HEK293 (cell line): ENCODE results near the gene MRGPRD.

Source experiments
- CTCF ChIA-PET: fragments of 350-600 bp; formaldehyde crosslinking; extraction: SDS; loops from one replicate; lab custom pipeline; 2021; ENCODE audit warnings: antibody characterized with exemption; lab: Yijun Ruan, JAX
- POLR2A ChIA-PET: fragments of 300-600 bp; formaldehyde crosslinking; extraction: SDS; loops from one replicate; lab custom pipeline; 2020; ENCODE audit warnings: antibody characterized with exemption, inconsistent platforms; lab: Yijun Ruan, JAX
- H3K27ac ChIP-seq: fragments of 200-500 bp; sonication (Bioruptor generic); 2 replicates; pipeline ENCODE4 v1.5.1; 2014; ENCODE audit warnings: low read depth, low read length, control low read depth, inconsistent platforms; ENCODE audit errors: extremely low read depth
- H3K36me3 ChIP-seq, 2 experiments: fragments of 200-500 bp in 1 of 2; sonication (Bioruptor generic) in 1 of 2; 1 replicate in 1 of 2; 2 replicates in 1 of 2; pipeline ENCODE4 v1.5.1; 2014 to 2017; ENCODE audit warnings: inconsistent platforms in 2 of 2, low read length in 2 of 2; ENCODE audit not compliant: control insufficient read depth in 2 of 2, insufficient read depth in 1 of 2
- H3K4me1 ChIP-seq: fragments of 200-500 bp; sonication (Bioruptor generic); 2 replicates; pipeline ENCODE4 v1.5.1; 2014; ENCODE audit warnings: mild to moderate bottlenecking, low read length, inconsistent platforms; ENCODE audit not compliant: control insufficient read depth, insufficient read depth
- H3K4me3 ChIP-seq: 2 replicates; pipeline ENCODE4 v1.5.1; 2011; ENCODE audit warnings: low read depth, mild to moderate bottlenecking, control low read depth, low read length, moderate library complexity
- H3K9me3 ChIP-seq: fragments of 200-500 bp; sonication (Bioruptor generic); 2 replicates; pipeline ENCODE4 v1.5.1; 2014; ENCODE audit warnings: low read depth, low read length, inconsistent platforms; ENCODE audit not compliant: control insufficient read depth, insufficient read depth
- BCL11A ChIP-seq: fragments of 450-650 bp; formaldehyde crosslinking; IDR thresholded peaks from 2 replicates; pipeline ENCODE4 v1.5.1; 2016; ENCODE audit warnings: low read depth, missing biosample characterization, missing genetic modification characterization
- MYNN ChIP-seq: fragments of 450-650 bp; formaldehyde crosslinking; IDR thresholded peaks from 2 replicates; pipeline ENCODE4 v1.5.1; 2016; ENCODE audit warnings: missing biosample characterization, missing genetic modification characterization, borderline replicate concordance
- SCRT2 ChIP-seq: fragments of 450-650 bp; formaldehyde crosslinking; IDR thresholded peaks from 2 replicates; pipeline ENCODE4 v1.5.1; 2016; ENCODE audit warnings: missing biosample characterization, missing genetic modification characterization
- SP3 ChIP-seq: fragments of 450-650 bp; formaldehyde crosslinking; IDR thresholded peaks from 2 replicates; pipeline ENCODE4 v1.5.1; 2016; ENCODE audit warnings: missing biosample characterization, missing genetic modification characterization
- SP7 ChIP-seq: fragments of 450-650 bp; formaldehyde crosslinking; IDR thresholded peaks from 2 replicates; pipeline ENCODE4 v1.5.1; 2016; ENCODE audit warnings: missing biosample characterization, missing genetic modification characterization
- TCF7L2 ChIP-seq: IDR thresholded peaks from 2 replicates; pipeline ENCODE4 v1.6.1; 2011; ENCODE audit warnings: low read depth, mild to moderate bottlenecking, inconsistent platforms, low read length, moderate library complexity, borderline replicate concordance
- ZFHX2 ChIP-seq: fragments of 450-650 bp; formaldehyde crosslinking; conservative IDR thresholded peaks from 2 replicates; pipeline ENCODE4 v1.5.1; 2016; ENCODE audit warnings: missing biosample characterization, missing genetic modification characterization
- ZFP69B ChIP-seq: fragments of 450-650 bp; formaldehyde crosslinking; IDR thresholded peaks from 2 replicates; pipeline ENCODE4 v1.5.1; 2016; ENCODE audit warnings: missing biosample characterization, missing genetic modification characterization
- ZNF114 ChIP-seq: fragments of 450-650 bp; formaldehyde crosslinking; IDR thresholded peaks from 2 replicates; pipeline ENCODE4 v1.5.0; 2017; ENCODE audit warnings: missing biosample characterization, missing genetic modification characterization
- ZNF23 ChIP-seq: fragments of 450-650 bp; formaldehyde crosslinking; IDR thresholded peaks from 2 replicates; pipeline ENCODE4 v1.5.1; 2016; ENCODE audit warnings: missing biosample characterization, missing genetic modification characterization, borderline replicate concordance
- ZNF248 ChIP-seq: fragments of 450-650 bp; formaldehyde crosslinking; IDR thresholded peaks from 2 replicates; pipeline ENCODE4 v1.5.1; 2017; ENCODE audit warnings: missing biosample characterization, missing genetic modification characterization
- ZNF350 ChIP-seq: fragments of 450-650 bp; formaldehyde crosslinking; IDR thresholded peaks from 2 replicates; pipeline ENCODE4 v1.5.0; 2017; ENCODE audit warnings: missing biosample characterization, mild to moderate bottlenecking, missing genetic modification characterization
- ZNF37A ChIP-seq: fragments of 450-650 bp; IDR thresholded peaks from 2 replicates; pipeline ENCODE4 v1.5.1; 2018; ENCODE audit warnings: missing biosample characterization, missing genetic modification characterization
- ZNF404 ChIP-seq: fragments of 450-650 bp; formaldehyde crosslinking; IDR thresholded peaks from 2 replicates; pipeline ENCODE4 v1.5.1; 2017; ENCODE audit warnings: missing biosample characterization, missing genetic modification characterization
- ZNF529 ChIP-seq: fragments of 450-650 bp; formaldehyde crosslinking; IDR thresholded peaks from 2 replicates; pipeline ENCODE4 v1.5.1; 2017; ENCODE audit warnings: missing genetic modification characterization, missing biosample characterization; ENCODE audit not compliant: insufficient replicate concordance
- ZNF596 ChIP-seq: fragments of 450-650 bp; IDR thresholded peaks from 2 replicates; pipeline ENCODE4 v1.5.0; 2018; ENCODE audit warnings: missing biosample characterization, mild to moderate bottlenecking, missing genetic modification characterization, moderate library complexity
- ZNF629 ChIP-seq: fragments of 450-650 bp; formaldehyde crosslinking; IDR thresholded peaks from 2 replicates; pipeline ENCODE4 v1.5.1; 2017; ENCODE audit warnings: missing biosample characterization, missing genetic modification characterization
- ZNF701 ChIP-seq: fragments of 450-650 bp; formaldehyde crosslinking; IDR thresholded peaks from 2 replicates; pipeline ENCODE4 v1.5.1; 2016; ENCODE audit warnings: missing biosample characterization, missing genetic modification characterization
- ZSCAN30 ChIP-seq: fragments of 450-650 bp; IDR thresholded peaks from 2 replicates; pipeline ENCODE4 v1.5.1; 2018; ENCODE audit warnings: missing biosample characterization, mild to moderate bottlenecking, missing genetic modification characterization, moderate library complexity
- TF ChIP-seq, protein P1 (sequence below): sonication (generic); formaldehyde crosslinking; IDR thresholded peaks from 2 replicates; pipeline ENCODE4 v1.8.1; 2022; ENCODE audit warnings: mild to moderate bottlenecking, moderate library complexity, missing genetic modification reagents
- TF ChIP-seq, protein P2 (sequence below): fragments of 450-650 bp; formaldehyde crosslinking; IDR thresholded peaks from 2 replicates; pipeline ENCODE4 v1.5.1; 2016; ENCODE audit warnings: missing biosample characterization, missing genetic modification characterization, low read depth
- TF ChIP-seq, protein P3 (sequence below): fragments of 450-650 bp; formaldehyde crosslinking; IDR thresholded peaks from 2 replicates; pipeline ENCODE4 v1.5.1; 2017; ENCODE audit warnings: missing biosample characterization, missing genetic modification characterization
- TF ChIP-seq, protein P4 (sequence below): fragments of 450-650 bp; formaldehyde crosslinking; IDR thresholded peaks from 2 replicates; pipeline ENCODE4 v1.5.0; 2017; ENCODE audit warnings: missing biosample characterization, missing genetic modification characterization, borderline replicate concordance
- TF ChIP-seq, protein P5 (sequence below): fragments of 450-650 bp; formaldehyde crosslinking; IDR thresholded peaks from 2 replicates; pipeline ENCODE4 v1.5.1; 2016; ENCODE audit warnings: missing biosample characterization, missing genetic modification characterization
- TF ChIP-seq, protein P6 (sequence below): fragments of 450-650 bp; formaldehyde crosslinking; IDR thresholded peaks from 2 replicates; pipeline ENCODE4 v1.5.1; 2017; ENCODE audit warnings: missing biosample characterization, missing genetic modification characterization
- TF ChIP-seq, protein P7 (sequence below): fragments of 450-650 bp; formaldehyde crosslinking; IDR thresholded peaks from 2 replicates; pipeline ENCODE4 v1.5.1; 2016; ENCODE audit warnings: missing biosample characterization, missing genetic modification characterization

The MRGPRD gene

DNA sequence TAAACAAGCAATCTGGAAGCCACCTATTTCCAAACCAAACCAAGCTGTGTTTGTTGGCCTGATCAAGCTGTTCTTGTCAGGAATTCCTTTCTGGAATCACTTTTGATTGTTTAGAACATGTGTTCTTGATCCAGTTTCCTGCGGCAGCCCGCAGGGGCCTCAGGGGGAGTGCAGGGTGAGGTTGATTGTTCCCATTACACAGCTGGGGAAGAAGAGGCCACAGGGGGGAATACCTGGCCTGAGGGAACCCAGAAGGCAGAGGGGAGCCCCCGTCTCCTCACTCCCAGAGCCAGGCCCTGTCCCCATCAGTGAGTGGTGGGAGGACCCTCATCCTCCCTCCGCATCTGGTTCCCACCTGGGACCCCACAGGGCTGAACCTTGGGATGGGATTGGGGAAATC is 4.2 kb downstream of the MRGPRD start (continued):
- TF ChIP-seq, protein P1, sequence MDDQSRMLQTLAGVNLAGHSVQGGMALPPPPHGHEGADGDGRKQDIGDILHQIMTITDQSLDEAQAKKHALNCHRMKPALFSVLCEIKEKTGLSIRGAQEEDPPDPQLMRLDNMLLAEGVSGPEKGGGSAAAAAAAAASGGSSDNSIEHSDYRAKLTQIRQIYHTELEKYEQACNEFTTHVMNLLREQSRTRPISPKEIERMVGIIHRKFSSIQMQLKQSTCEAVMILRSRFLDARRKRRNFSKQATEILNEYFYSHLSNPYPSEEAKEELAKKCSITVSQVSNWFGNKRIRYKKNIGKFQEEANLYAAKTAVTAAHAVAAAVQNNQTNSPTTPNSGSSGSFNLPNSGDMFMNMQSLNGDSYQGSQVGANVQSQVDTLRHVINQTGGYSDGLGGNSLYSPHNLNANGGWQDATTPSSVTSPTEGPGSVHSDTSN (CRISPR knock-in tag) = no peak
- TF ChIP-seq ZNF629 (tag by site-specific recombination) (no peak), ZSCAN30 (tag by site-specific recombination) (no peak), BCL11A (tag by site-specific recombination) (no peak), ZNF37A (tag by site-specific recombination) (no peak), SCRT2 (no peak), SP7 (tag by site-specific recombination) (no peak), ZNF114 (tag by site-specific recombination) (no peak), ZNF350 (tag by site-specific recombination) (no peak), ZFHX2 (tag by site-specific recombination) (no peak)

DNA sequence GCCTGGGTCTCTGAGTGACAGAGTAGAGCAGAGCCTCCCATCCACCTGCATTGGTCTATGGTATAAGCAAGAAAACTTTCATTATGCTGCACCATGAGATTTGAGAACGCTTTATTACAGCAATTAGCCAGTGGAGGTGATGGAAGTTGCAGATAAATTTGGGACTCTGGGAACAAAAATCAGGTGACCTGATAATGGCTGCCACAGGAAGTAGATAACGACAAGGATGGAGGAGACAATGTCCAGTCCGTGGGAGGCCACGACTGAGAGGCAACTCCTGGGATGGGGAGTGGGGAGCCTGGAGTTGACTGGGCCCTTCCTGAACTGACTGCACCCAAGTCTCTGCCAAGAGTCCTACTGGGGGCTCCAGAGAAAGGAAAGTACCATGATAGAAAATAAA is 4.7 kb downstream of the MRGPRD start:
- H3K9me3 ChIP-seq = no peaks in the 10 kb centered on the region
- H3K4me3 ChIP-seq = no peak overlapping the region
- H3K36me3 ChIP-seq = no peaks in the 10 kb centered on the region
- H3K4me1 ChIP-seq = no peaks in the 10 kb centered on the region
- H3K27ac ChIP-seq = no peak overlapping the region
- CTCF ChIA-PET = no interaction called here
- POLR2A ChIA-PET = no interaction called here
- TF ChIP-seq, protein P2, sequence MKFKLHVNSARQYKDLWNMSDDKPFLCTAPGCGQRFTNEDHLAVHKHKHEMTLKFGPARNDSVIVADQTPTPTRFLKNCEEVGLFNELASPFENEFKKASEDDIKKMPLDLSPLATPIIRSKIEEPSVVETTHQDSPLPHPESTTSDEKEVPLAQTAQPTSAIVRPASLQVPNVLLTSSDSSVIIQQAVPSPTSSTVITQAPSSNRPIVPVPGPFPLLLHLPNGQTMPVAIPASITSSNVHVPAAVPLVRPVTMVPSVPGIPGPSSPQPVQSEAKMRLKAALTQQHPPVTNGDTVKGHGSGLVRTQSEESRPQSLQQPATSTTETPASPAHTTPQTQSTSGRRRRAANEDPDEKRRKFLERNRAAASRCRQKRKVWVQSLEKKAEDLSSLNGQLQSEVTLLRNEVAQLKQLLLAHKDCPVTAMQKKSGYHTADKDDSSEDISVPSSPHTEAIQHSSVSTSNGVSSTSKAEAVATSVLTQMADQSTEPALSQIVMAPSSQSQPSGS = no peak
- TF ChIP-seq ZNF701 (tag by site-specific recombination) = no peak
- TF ChIP-seq SP3 (tag by site-specific recombination) = no peak
- TF ChIP-seq, protein P3, sequence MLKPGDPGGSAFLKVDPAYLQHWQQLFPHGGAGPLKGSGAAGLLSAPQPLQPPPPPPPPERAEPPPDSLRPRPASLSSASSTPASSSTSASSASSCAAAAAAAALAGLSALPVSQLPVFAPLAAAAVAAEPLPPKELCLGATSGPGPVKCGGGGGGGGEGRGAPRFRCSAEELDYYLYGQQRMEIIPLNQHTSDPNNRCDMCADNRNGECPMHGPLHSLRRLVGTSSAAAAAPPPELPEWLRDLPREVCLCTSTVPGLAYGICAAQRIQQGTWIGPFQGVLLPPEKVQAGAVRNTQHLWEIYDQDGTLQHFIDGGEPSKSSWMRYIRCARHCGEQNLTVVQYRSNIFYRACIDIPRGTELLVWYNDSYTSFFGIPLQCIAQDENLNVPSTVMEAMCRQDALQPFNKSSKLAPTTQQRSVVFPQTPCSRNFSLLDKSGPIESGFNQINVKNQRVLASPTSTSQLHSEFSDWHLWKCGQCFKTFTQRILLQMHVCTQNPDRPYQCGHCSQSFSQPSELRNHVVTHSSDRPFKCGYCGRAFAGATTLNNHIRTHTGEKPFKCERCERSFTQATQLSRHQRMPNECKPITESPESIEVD (tag by site-specific recombination) = no peak
- TF ChIP-seq ZNF23 (tag by site-specific recombination) = no peak
- no peak for TF ChIP-seq ZNF596
- TF ChIP-seq, protein P4, sequence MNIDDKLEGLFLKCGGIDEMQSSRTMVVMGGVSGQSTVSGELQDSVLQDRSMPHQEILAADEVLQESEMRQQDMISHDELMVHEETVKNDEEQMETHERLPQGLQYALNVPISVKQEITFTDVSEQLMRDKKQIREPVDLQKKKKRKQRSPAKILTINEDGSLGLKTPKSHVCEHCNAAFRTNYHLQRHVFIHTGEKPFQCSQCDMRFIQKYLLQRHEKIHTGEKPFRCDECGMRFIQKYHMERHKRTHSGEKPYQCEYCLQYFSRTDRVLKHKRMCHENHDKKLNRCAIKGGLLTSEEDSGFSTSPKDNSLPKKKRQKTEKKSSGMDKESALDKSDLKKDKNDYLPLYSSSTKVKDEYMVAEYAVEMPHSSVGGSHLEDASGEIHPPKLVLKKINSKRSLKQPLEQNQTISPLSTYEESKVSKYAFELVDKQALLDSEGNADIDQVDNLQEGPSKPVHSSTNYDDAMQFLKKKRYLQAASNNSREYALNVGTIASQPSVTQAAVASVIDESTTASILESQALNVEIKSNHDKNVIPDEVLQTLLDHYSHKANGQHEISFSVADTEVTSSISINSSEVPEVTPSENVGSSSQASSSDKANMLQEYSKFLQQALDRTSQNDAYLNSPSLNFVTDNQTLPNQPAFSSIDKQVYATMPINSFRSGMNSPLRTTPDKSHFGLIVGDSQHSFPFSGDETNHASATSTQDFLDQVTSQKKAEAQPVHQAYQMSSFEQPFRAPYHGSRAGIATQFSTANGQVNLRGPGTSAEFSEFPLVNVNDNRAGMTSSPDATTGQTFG = no peak
- TF ChIP-seq, protein P5, sequence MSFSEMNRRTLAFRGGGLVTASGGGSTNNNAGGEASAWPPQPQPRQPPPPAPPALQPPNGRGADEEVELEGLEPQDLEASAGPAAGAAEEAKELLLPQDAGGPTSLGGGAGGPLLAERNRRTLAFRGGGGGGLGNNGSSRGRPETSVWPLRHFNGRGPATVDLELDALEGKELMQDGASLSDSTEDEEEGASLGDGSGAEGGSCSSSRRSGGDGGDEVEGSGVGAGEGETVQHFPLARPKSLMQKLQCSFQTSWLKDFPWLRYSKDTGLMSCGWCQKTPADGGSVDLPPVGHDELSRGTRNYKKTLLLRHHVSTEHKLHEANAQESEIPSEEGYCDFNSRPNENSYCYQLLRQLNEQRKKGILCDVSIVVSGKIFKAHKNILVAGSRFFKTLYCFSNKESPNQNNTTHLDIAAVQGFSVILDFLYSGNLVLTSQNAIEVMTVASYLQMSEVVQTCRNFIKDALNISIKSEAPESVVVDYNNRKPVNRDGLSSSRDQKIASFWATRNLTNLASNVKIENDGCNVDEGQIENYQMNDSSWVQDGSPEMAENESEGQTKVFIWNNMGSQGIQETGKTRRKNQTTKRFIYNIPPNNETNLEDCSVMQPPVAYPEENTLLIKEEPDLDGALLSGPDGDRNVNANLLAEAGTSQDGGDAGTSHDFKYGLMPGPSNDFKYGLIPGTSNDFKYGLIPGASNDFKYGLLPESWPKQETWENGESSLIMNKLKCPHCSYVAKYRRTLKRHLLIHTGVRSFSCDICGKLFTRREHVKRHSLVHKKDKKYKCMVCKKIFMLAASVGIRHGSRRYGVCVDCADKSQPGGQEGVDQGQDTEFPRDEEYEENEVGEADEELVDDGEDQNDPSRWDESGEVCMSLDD = no peak
- no peak for TF ChIP-seq ZNF404 (tag by site-specific recombination)
- no peak for TF ChIP-seq ZNF248 (tag by site-specific recombination)
- no peak for TF ChIP-seq ZNF529 (tag by site-specific recombination)
- TF ChIP-seq TCF7L2 = no peak
- TF ChIP-seq, protein P6, sequence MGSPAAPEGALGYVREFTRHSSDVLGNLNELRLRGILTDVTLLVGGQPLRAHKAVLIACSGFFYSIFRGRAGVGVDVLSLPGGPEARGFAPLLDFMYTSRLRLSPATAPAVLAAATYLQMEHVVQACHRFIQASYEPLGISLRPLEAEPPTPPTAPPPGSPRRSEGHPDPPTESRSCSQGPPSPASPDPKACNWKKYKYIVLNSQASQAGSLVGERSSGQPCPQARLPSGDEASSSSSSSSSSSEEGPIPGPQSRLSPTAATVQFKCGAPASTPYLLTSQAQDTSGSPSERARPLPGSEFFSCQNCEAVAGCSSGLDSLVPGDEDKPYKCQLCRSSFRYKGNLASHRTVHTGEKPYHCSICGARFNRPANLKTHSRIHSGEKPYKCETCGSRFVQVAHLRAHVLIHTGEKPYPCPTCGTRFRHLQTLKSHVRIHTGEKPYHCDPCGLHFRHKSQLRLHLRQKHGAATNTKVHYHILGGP (tag by site-specific recombination) = no peak
- TF ChIP-seq, protein P7, sequence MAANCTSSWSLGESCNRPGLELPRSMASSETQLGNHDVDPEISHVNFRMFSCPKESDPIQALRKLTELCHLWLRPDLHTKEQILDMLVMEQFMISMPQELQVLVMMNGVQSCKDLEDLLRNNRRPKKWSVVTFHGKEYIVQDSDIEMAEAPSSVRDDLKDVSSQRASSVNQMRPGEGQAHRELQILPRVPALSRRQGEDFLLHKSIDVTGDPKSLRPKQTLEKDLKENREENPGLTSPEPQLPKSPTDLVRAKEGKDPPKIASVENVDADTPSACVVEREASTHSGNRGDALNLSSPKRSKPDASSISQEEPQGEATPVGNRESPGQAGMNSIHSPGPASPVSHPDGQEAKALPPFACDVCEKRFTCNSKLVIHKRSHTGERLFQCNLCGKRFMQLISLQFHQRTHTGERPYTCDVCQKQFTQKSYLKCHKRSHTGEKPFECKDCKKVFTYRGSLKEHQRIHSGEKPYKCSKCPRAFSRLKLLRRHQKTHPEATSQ (tag by site-specific recombination) = no peak
- TF ChIP-seq ZFP69B (tag by site-specific recombination) = no peak
- TF ChIP-seq MYNN (tag by site-specific recombination) = no peak
